ENCODE measurements around the gene DAB2IP. TPM values are rescaled to one million over a fixed set of nuclear protein-coding genes. Genes with fewer than 3 reads are reported as not detected.

The DAB2IP gene
- total RNA-seq, 3 donors from 2014 or later: 109 to 157 (median 111) TPM

DNA sequence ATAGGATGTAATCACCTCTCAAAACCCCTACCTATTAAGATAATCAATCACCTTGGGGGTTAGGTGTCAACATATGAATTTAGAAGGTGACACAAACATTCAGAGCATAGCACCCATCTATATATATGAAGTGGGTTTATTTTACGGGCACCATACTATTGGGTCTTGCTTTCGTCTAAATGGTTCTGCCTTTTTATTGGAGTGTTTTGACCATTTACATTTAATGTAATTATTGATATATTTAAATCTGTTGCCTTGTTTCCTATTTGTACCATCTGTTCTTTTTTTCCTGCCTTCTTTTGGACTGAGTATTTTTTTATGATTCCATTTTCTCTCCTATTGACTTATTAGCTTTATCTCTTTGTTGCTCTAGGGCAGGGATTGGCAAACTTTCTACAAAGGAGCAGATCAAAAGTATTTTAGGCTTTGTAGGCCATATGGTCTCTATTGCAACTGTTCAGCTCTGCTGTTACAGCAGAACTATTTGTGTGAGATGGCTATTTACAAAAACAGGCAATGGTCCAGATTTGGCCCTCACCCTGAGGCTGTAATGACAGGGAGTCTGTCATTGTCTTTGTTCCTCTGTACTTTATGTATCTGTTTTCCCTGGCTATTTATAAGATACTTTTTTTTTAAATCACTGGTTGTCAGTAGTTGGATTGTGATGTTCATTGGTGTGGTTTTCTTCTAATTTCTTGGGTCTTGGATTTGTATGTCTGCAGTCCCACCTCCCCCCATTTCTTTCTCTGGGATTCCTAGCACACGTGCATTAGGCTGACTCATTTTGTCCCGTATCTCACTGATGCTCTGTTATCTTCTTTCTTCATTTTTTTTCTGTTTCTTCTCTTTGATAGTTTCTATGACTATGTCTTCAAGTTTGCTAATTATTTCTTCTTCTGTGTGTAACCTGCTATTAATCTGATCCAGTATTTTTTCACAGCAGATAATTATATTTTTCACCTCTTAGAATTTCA, 127.1 kb downstream of the DAB2IP start:
- TF ChIP-seq, protein P1, sequence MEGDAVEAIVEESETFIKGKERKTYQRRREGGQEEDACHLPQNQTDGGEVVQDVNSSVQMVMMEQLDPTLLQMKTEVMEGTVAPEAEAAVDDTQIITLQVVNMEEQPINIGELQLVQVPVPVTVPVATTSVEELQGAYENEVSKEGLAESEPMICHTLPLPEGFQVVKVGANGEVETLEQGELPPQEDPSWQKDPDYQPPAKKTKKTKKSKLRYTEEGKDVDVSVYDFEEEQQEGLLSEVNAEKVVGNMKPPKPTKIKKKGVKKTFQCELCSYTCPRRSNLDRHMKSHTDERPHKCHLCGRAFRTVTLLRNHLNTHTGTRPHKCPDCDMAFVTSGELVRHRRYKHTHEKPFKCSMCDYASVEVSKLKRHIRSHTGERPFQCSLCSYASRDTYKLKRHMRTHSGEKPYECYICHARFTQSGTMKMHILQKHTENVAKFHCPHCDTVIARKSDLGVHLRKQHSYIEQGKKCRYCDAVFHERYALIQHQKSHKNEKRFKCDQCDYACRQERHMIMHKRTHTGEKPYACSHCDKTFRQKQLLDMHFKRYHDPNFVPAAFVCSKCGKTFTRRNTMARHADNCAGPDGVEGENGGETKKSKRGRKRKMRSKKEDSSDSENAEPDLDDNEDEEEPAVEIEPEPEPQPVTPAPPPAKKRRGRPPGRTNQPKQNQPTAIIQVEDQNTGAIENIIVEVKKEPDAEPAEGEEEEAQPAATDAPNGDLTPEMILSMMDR (IDR thresholded peaks at IDR 0.05): no peak
- no peak for ATAC-seq

DNA sequence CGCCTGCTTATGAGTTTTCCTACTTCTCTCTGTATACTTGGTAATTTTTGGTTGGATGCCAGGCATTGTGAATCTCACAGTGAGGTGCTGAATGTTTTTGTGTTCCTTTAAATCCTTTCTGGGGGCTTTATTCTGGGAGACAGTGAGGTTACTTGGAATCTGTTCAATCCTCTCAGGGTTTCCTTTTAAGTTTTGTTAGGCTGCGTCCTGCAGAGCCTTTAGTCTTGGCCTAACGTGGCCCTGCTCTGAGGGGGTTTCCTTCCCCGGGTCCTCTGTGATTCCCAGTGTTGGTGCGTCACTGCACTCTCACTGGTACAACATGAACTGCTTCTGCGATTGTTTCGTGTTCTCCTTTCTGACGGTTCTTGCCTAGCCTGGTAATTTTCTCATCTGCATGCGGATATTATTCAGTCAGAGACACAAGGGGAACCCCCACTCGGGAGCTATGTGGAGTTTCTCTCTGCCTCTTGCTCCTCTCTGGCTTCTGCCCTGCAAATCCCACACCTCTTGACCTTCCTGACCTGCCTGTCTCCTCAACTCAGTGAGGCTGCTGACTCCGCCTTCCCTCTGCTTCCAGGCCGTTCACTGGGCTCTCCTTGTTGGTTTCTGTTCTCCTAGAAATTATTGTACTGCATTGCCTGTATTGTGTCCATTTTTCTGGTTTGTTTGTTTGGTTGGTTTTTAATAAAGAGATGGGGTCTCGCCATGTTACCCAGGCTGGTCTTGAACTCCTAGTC, 128.1 kb downstream of the DAB2IP start:
- no peak overlapping the region for H3K4me3 ChIP-seq
- H3K9me3 ChIP-seq: no peaks in the 10 kb centered on the region
- ATAC-seq: no peak
- TF ChIP-seq, protein P1 (IDR thresholded peaks at IDR 0.05): no peak
- H3K36me3 ChIP-seq (ENCODE audit: low read depth): peaks cover 6% of the 10 kb centered on the region
- no peak for DNase-seq
- H3K4me1 ChIP-seq (ENCODE audit: low read depth): no peaks in the 10 kb centered on the region
- intact Hi-C loops (cut with DNase I, micrococcal nuclease): no loop called here

More for the DNA sequence above, 127.1 kb downstream of the DAB2IP start:
- no peaks in the 10 kb centered on the region for H3K9me3 ChIP-seq
- no peak overlapping the region for H3K4me3 ChIP-seq
- H3K4me1 ChIP-seq (ENCODE audit: low read depth): no peaks in the 10 kb centered on the region
- H3K36me3 ChIP-seq (ENCODE audit: low read depth): peaks cover 6% of the 10 kb centered on the region
- DNase-seq: no peak
- intact Hi-C loops (cut with DNase I, micrococcal nuclease): no loop called here

DNA sequence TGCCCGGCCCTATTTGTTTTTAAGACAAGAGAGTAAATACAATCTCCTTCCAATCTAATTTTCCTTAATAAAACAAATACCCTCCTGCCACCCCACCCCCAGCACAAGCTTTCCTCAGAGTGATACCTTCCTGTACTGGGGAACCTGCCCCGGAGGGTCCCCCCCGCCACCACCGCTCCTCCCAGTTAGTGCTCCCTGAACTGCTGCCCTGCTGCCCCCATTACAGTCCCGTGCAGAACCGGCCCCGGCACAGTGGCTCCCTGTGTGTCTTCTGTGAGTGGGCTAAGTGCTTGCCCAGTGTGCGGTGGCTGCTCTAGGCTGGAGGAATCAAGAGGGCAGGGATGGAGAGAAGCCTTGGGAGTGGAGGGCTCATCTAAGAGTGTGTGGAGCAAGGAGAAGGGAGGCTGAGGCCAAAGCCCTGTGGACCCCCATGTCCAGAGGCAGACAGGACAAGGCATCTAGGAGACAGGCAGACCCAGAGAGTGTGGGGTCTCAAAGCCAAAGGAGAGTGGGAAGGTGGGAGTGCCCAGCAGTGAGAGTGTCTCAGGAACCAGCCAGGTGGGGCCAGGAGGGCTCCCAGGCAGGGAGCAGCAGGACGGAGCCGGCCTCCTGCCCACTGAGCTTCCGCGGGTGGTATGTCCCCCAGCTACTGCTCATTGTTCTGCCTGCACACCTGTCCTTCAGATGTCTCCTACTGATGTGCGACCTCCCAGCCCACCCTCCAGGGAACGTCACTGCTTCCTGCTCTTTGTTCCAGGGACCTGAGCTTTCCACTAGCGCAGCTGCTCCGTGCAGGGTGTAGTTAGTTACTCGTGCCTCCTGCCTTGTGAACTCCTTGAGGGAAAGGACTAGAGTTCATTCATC, 129.0 kb downstream of the DAB2IP start:
- Histone ChIP-seq H3K36me3 (ENCODE audit: low read depth) (peaks cover 6% of the 10 kb centered on the region), H3K4me3 (no peak overlapping the region), H3K9me3 (no peaks in the 10 kb centered on the region), H3K4me1 (ENCODE audit: low read depth) (no peaks in the 10 kb centered on the region)
- intact Hi-C loops (cut with DNase I, micrococcal nuclease): no loop called here
- TF ChIP-seq, protein P1 (IDR thresholded peaks at IDR 0.05): no peak
- DNase-seq (no peak), ATAC-seq (no peak)

DNA sequence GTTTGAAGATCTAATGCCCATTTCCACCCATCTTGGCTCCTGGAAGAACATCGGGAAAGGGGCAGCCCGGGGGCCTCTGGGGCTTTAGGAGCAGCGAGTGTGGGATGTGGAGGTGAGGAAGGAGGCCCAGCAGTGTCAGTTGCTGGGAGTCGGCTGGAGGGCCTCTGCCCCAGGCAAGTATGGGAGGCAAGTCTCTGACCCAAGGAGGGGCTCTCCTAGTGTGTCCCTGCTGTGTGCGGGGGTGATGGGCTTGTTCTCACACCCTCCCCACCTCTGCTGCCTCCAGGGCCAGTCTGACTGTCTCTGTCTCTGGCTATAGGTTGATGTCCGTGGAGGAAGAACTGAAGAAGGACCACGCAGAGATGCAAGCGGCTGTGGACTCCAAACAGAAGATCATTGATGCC, 129.7 kb downstream of the DAB2IP start:
- H3K36me3 ChIP-seq (ENCODE audit: low read depth): peaks cover 6% of the 10 kb centered on the region
- TF ChIP-seq, protein P1 (IDR thresholded peaks at IDR 0.05): no peak

More for the DNA sequence above, 129.7 kb downstream of the DAB2IP start:
- Histone ChIP-seq H3K4me3 (no peak overlapping the region), H3K9me3 (no peaks in the 10 kb centered on the region), H3K4me1 (ENCODE audit: low read depth) (no peaks in the 10 kb centered on the region)
- ATAC-seq: no peak
- DNase-seq: no peak
- intact Hi-C loops (cut with DNase I, micrococcal nuclease): no loop called here
